Activated T-helper 9 cell treated with anti-CD3 and anti-CD28 coated beads, Interleukin-2, amount 50 U/mL, for 16 hours (primary cell): Measurements from ENCODE around the gene ATP10A.

Experiments used
- DNase-seq: peaks from one replicate; pipeline ENCODE4 v3.0.0-alpha.2; 2020; ENCODE audit warnings: low read depth

Gene ATP10A

DNA sequence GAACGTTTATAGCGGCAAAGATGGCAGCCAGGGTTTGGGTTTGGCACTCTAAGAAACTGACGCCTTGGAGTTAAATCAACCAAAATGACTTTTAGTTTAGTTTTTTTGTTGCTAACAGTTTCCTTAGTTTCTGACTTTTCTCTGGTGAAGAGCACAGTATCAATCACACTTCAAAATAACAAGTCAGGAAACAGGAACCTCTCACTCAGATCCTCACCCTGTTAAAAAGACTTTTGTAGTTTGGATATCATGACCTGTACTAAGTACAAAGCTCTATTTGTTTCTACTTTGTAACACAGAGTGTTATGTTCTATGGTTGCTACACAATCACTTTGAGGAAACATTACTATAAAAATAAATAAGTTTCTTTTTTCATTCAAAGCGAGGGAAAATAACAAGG, 51.1 kb downstream of the ATP10A start:
- no peak for DNase-seq

DNA sequence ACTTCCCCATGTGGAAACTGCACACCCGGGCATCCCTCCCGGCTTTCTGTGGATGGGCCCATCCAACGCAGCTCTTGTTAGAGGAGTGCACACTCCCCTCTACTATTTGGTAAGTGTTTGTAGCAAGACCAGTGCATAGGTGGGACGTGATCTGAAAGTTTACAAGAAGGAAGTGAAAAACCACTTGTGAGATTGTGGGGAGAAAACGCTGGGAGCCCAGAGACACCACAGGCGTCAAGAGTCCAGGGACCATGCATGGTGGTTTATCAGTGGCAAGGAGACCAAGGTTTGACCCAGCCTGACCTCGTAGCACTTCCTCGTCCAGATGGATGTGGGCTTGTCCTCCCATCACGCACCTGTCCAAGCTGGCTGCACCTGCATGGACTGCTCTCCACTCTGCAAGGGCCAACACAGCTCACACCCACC, 51.6 kb downstream of the ATP10A start:
- DNase-seq, result no peak

DNA sequence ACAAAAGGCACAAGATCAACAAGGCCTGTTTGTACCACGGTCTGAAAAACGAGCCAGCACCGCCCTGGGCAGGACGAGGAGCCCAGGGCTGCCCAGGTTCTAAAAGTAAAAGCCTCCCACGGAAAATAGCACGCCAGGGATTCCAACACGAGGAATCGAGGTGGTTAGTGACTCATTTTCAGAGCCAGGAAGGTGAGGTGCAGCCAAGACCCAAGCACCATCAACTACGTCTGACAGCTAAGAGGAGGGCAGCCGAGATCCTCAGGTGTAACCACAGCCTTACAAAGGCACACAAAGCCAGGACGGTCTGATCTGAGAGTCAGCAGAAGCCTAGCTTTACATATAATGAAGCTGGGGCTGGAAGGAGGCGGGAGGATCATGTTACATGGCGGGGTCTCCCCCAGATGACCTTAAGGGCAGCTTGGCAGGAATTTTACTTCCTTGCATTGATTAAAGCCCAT, 52.5 kb downstream of the ATP10A start:
- no peak for DNase-seq

DNA sequence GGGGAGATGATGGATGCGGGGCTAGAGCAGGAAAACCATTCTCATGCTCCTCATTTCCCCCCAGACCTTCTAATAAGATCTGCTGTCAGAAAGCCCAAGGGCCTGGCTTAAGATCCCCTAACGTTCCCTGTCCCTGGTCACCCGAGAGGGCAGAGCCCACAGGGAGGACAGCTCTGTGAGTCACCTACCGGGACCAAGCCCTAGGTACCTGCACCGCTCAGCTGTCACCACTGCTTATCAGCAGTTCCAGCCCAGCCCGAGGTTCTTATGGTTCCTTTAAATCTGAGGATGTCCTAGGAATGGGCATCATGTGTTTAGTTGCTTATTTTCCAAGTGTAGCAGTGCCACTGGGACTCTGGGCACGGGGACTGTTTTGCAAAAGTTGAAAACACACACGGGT, 53.0 kb downstream of the ATP10A start:
- no peak for DNase-seq

DNA sequence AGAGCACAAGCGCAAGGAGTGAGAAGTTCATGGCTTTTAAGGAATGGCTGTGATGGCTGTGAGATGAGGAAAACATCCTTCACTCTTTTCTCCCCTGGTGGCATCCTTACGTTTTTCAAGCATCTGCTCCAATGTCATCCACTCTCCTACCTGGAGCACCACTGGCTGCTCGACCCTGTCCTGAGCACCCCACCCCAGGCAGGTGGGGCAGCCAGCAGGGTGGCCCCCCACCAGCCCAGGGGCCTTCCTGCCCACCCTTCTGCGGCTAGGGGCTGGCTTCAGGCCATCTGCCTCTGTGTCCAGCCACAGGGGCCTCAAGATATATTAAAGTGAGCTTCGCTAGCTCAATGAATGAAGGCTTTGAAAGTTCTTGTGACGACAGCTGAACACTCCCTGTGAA, 56.1 kb downstream of the ATP10A start:
- no peak for DNase-seq

DNA sequence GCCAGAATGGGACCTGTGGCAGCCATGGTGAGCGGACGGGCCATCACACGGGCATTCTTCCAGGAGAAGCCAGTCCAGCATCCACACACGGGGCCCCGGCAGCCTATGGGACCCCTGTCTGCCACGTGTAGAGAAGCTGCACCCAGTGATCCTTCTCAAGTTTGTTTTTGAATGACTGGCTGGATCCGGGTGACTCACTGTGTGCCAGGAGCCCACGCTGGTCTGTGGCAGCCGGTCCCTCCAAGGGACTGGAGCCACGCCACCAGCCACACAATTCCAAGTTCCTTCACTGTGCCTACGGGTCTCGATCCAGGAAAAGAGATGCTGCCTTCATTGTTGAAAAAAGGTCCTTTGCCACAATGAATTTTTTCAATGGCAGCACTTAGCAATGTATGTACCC, 58.1 kb downstream of the ATP10A start:
- DNase-seq, result no peak

DNA sequence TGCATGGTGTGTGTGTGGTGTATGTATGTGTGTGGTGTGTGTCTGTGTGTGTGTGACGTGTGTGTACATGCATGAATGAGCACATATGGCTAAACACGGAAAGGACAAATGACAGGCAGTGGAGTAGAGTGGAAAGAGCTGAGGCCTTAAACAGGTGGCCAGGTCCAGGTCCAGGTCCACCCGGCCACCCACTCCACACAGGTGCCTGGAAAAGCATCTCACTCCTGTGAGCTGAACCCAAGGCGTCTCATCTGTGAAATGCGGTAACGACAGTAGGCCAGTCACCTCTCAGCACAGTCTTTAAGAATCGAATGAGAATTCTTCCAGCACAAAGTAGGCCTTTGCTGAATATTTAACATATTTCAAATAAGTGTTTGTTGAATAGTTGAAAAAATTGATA, 58.7 kb downstream of the ATP10A start:
- no peak for DNase-seq

DNA sequence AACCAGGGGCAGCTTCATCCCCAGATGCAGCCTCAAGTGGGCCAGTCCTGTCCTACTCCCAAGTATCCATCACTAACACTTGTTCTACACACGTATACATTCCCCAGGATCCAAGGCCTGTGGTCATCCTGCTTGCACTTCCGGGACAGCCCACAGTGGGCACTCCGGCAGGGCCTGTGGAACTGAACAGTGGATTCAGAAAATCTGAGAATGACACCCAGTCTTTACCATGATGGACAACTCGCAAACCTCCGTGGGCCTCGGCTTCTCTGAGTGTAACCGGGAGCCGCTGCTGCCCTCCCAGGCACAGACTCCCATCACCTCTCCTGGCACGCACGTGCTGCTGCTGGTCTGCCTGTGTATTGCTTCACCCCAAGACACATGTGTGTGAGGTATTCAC, 59.6 kb downstream of the ATP10A start:
- DNase-seq, result no peak

DNA sequence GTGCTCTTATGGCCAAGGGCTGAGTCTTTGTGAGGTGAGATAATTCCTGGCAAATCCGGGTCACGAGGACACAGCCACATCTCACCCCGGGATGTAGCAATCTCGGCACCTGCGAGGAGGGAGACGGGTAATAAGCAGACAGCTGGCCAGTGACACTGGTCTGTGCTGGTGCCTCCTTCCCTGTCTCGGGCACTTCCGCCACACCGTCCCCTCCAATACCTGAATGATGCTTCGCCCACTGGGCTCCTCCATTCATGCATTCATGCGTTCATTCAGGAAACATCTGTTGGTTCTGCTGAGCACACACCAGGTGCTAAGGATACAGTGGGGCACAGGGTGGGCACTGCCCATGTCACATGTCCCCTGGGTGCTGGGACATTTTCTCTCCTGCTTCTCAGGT, 60.1 kb downstream of the ATP10A start:
- no peak for DNase-seq

DNA sequence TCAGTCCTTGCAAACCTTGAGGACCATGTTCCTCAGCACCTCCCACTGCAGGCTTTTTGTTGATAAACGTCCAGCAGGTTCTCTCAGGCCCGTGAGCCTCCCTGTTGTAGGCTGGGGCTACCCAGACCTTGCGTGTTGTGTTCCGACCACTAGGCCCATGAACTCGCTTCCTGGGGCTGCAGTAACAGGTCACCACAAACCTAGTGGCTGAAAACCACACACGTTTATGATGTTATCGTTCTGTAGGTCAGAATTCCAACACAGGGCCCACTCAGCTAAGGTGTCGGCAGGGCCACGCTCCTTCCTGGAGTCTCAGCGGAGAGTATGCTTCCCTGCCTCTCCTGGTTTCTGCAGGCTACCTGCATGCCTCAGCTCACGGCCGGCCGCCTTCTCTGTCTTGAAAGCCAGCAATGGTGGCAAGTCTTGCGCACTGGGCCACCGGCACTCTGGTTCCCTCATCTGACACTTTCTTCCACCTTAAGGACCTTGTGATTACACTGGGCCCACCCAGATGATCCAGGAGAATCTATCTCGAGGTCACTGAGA, 60.8 kb downstream of the ATP10A start:
- DNase-seq, result no peak

DNA sequence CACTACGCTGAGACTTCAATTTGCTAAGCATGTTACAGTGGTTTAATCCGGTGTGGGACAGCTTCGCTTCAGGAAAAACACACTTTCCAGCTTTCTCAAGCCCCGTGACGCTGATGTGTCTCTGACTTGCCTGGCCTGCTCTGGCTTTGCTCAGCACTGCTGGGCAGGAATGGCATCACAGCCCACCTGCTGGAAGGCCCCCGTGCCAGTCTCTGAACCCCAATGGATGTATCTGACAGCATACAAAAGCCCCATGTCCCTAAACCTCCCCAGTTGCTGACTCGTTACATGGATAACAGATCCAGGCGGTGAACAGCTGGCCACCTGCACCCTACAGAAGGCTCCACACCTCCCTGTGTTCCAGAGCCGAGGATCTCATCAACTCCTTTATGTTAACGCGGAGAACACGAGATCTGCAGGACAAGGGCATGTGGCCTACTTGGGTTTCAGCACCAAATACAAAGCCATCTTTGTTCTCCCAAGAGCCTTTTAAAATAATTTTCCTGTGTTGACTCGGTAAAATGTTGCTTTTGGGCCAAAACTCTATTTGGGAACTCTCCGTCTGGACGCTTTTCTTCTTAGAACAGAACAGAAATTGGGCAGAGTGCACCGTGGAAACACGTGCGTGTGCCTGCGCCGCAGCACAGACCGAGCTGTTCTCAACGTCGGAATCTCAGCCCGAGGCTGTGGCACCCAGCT, 61.4 kb downstream of the ATP10A start:
- no peak for DNase-seq

DNA sequence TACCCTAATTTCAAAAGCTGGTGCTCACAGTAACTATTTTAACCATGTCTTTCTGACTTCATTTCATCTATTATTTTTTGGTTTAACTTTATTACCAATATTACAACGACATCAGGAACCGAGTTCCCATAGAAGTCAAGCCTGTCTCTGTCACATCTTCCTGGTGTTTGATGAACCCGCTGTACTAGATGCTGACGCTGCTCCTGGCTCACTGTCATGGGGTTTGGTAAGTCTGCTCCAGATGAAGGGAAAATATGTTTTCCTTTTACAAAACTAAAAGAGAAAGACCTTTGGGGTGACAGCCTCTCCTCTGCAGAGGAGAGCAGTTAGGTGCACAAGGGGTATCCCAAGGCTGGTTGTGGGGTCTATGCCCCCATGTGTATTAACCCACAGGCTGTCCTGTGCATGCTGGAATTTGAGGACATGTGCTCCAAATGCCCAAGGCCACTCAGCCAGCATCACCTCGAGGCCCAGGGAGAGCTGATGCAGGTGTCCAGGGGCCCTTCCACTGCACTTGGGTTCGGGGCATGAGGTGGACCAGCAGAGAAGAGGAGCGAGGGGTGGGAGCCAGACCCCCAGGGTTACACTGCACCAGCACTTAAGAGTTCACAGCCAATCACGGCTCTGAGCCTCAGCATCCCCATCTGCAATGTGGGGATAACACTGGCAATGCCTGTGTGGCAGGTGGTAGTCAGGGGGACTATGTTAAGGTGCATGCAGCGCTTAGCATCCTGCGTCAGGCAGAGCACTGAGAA, 62.2 kb downstream of the ATP10A start:
- DNase-seq, result no peak

DNA sequence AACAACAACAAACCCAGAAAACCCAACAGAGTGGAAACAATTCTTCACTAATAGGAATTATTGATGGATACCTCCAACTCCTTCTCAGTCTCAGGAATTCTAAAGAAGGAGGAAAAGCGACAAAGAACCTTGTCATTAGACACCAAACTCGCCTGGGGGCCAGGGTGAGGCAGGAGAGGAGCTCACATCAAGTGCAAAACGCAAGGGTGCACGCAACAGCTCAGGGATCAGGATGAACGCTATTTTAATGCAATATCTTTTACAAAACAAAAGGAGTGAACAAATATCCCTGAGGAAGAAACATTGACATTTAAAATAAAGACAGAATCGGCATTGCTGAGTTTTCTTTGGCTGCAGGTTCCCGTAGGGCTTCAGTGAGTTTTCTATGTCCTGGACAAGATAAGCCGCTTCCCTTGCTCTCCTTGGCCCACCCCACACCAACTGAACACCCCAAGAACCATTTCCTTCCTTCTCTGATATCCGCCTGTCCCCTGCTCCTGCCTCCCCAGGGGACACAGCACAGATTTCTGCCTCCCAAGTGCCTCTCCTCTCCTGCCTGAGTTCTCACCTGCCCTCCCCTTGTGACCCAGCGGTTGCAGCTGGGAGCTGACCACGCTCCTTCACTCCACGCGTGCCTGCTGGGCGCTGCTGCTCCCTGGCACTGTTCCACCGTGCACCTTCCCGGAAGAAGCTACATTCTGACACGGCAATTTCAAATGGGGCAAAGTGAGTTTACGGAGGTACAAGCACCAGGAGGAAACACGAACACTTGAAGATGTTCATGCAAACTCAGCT, 63.0 kb downstream of the ATP10A start:
- no peak for DNase-seq

DNA sequence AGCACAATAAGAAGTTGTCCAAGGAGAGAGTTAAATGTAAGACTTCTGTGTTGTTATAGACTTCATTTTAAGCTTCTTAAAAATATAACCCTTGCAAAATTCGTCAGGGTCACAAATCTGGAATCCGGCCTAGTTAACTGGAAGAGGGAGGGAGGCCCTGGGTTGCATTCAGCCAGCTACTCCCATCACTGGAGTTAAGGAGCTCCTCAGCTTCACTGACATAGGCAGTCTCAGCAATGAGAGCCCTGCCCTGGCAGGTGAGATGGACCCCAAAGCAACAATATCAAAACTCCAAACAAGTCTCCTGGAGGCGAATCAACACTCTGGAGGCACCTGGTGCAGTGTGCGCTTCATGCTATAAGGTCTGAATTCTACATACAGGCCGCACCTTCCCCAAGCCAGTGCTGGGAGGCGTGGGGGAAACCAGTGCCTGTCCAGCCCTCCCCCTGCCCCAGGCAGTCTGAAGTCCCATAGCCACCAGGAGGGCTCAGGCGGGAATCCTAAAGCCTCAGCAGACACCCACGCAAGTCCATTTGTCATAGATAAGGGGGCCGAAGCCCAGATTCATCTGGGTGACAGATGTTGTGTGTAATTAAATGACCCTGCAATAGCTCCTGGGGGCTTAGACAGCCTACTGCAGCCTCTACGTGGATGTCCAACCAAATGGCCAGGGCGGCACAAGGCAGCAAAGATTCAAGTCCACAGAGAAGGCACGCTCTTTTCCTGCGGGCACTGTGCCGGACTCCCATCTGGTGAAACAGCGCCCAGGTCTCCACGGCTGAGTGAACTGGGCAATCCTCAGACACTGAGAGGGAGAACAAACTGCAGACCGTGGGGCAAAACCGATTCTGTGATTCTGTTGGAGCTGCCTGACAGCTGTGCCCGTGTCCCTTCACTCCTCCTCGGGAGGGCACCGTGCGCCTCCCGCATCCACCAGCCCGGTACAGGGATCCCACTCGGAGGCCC, 64.9 kb downstream of the ATP10A start:
- DNase-seq, result no peak

DNA sequence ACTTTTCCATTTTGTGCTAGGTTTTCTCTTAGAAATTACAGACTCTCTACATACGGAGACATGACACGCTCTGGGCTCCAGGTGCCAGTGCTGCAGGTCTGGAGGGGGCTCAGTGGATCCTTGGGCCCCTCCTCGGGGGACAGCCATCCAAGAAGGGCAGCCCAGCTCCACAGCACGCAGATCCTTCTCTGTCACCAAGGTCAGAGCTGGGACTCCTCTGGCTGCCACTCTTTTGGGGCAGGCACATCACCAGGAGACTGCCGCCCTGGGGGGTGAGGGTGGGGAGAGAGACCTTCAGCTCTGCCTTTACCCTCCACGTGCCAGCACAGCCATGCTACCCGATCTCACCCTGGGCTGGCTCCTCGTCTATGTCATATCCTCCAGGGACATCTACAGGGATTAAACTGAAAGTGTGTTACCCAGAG, 65.6 kb downstream of the ATP10A start:
- no peak for DNase-seq

DNA sequence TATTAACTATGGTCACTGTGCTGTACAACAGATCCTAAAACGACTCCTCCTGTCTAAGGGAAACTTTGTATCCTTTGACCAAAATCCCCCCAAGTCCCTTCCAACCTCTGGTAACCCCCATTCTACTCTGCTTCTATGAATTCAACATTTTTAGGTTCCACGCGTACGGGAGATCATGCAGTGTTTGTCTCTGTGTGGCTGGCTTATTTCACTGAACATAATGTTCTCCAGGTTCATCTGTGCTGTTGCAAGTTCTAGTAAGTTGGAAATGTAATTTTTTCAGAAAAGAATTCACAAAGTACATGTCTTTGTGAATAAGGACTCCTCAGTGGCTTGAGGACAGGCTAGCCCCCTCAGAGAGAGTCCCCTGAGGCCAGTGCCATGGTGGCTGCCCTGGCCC, 66.1 kb downstream of the ATP10A start:
- no peak for DNase-seq

DNA sequence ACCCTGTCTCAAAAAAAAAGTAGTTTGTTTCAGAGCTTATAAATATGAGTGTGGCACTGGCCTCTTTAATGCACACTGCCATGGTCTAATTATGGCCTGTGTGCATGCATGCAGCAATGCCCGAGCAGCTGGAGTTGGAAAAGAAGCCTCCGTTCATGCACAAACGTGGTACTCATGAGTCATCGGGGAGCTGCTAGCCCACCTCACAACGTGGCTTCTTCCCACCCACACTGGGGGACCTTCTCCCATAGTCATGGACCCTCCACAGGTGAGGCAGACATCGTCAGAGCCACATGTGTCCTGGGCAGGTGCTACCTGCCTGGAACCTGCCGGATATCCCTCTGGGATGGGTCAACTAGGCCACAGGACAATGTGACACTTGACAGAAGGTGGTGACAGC, 66.7 kb downstream of the ATP10A start:
- DNase-seq, result no peak

DNA sequence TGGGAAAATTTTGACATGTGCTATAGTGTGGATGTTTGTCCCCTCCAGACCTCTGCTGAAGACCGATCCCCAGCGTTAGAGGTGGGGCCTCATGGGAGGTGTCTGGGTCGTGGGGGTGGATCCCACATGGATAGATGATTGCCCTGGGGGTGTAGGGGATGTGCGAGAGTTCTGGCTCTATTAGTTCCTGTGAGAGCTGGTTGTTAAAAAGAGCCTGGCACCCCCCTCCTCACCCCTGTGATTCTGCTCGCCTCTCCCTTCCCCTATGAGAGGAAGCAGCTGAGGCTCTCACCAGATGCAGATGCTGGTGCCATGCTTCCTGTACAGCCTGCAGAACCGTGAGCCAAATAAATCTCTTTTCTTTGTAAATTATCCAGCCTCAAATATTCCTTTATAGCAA, 67.4 kb downstream of the ATP10A start:
- no peak for DNase-seq

DNA sequence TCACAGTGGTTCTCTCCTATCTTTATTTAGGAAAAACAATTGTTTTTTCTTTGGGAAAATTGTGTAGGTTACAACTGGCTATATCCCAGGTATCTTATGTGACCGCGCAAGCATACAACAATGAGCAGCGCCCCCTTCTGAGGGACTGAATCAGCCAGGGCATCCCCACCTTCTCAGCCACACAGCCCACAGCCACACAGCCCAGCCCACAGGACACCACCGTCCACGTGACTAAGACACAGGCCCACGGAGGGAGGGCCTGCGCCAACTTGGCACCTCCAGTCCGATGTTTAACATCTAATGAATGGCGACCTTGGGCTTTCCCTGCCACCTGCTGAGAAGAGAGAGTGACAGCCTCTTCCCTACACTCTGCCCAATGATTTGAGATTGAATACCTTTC, 68.1 kb downstream of the ATP10A start:
- no peak for DNase-seq

DNA sequence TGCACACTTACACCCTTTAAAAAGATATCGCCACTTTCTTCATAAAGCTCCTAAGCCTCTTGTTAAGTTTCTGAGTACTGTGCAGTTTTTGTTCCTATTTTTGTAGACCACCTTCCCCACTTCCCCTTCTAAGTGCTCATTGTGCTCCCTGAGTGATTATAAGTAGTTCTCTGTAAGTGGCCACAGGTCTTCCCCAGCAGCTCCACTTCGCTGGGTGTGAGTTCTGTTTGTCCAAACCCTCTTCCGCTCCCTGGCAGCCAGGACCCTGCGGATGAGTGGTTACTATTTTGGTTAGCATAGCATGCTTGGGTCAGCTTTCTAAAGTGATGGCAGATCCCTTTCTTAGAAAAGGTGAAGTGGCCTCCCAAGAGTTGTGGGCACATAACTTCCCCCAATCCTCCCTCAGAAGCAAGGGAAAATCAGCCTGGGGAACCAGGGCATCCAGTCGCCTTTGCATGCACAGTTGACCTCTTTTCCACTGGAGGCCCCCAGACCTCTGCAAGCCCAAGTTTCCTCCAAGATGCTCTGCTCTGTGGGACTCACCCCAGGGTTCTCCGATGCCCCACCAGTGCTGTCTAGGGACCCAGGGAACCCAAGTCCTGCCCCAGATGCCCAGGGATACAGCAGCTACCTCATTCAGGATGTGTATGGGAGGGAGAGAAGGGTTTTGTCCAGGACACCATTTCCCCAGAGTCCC, 69.6 kb downstream of the ATP10A start:
- DNase-seq, result no peak

DNA sequence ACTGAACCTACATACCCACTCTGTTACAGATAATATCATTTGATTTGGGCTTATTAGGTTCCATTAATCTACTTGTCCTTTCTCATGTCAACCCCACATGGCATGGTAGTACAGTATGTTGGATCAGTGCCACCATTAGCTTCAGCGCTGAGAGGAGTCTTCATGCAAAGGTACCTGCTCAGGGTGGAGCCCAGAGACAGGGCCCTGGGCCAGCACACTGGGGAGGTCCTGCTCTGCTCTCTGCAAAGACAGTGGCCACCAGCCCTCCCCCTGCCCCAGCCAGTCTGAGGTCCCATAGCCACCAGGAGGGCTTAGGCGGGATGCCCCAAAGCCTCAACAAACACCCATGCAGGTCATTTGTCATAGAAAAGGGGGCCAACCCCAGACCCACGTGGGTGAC, 71.0 kb downstream of the ATP10A start:
- DNase-seq, result no peak
